Neuronal stem cell (in vitro differentiated cells): ENCODE measurements around the gene WDPCP.

Source experiments
- DNase-seq: peaks from one replicate; pipeline ENCODE4 v3.0.0-alpha.2; 2013; ENCODE audit warnings: low spot score
- H2AFZ ChIP-seq: one replicate; pipeline ENCODE4 v1.6.1; 2013; ENCODE audit warnings: mild to moderate bottlenecking, low read length, inconsistent platforms
- H2AK5ac ChIP-seq: 2 replicates; pipeline ENCODE4 v1.6.1; 2013; ENCODE audit warnings: low read depth, mild to moderate bottlenecking, inconsistent platforms, low read length, moderate library complexity, mixed read lengths
- H2BK120ac ChIP-seq: 2 replicates; pipeline ENCODE4 v1.6.1; 2013; ENCODE audit warnings: low read depth, mild to moderate bottlenecking, inconsistent platforms, low read length, moderate library complexity, mixed read lengths
- H2BK12ac ChIP-seq: one replicate; pipeline ENCODE4 v1.6.1; 2013; ENCODE audit warnings: low read length, inconsistent platforms
- H2BK15ac ChIP-seq: 2 replicates; pipeline ENCODE4 v1.6.1; 2013; ENCODE audit warnings: mild to moderate bottlenecking, low read length, inconsistent platforms, mixed read lengths
- H2BK5ac ChIP-seq: one replicate; pipeline ENCODE4 v1.6.1; 2013; ENCODE audit warnings: inconsistent platforms, mild to moderate bottlenecking, low read length, moderate library complexity
- H3K14ac ChIP-seq: one replicate; pipeline ENCODE4 v1.6.1; 2013; ENCODE audit warnings: low read length, inconsistent platforms
- H3K18ac ChIP-seq: 2 replicates; pipeline ENCODE4 v1.6.1; 2013; ENCODE audit warnings: low read length, inconsistent platforms
- H3K23ac ChIP-seq: 2 replicates; pipeline ENCODE4 v1.6.1; 2013; ENCODE audit warnings: low read depth, mild to moderate bottlenecking, mixed read lengths, low read length, inconsistent platforms; ENCODE audit not compliant: poor library complexity
- H3K27ac ChIP-seq: replicated peaks from 3 replicates; pipeline ENCODE4 v1.5.1; 2013; ENCODE audit warnings: low read length, inconsistent platforms
- H3K27me3 ChIP-seq, 3 experiments: 2 replicates each; pipeline ENCODE4 v1.6.1; 2013; ENCODE audit warnings: low read length in 3 of 3, mild to moderate bottlenecking in 2 of 3, inconsistent platforms in 1 of 3, low read depth in 1 of 3, mixed read lengths in 1 of 3, moderate library complexity in 1 of 3; ENCODE audit not compliant: control insufficient read depth in 3 of 3, insufficient read depth in 3 of 3
- H3K36me3 ChIP-seq, 2 donors: replicated peaks in 1 of 2; 2 replicates each; pipeline ENCODE4 v1.6.1; 2013; ENCODE audit warnings: low read length in 2 of 2; ENCODE audit not compliant: control insufficient read depth in 2 of 2, insufficient read depth in 2 of 2
- H3K4ac ChIP-seq: 2 replicates; pipeline ENCODE4 v1.6.1; 2013; ENCODE audit warnings: inconsistent platforms, mild to moderate bottlenecking, low read length, moderate library complexity
- H3K4me1 ChIP-seq, 2 donors: 1 replicate in 1 of 2; 2 replicates in 1 of 2; pipeline ENCODE4 v1.6.1; 2013; ENCODE audit warnings: low read length in 2 of 2, low read depth in 1 of 2; ENCODE audit not compliant: control insufficient read depth in 2 of 2, insufficient read depth in 1 of 2
- H3K4me2 ChIP-seq: one replicate; pipeline ENCODE4 v1.6.1; 2013; ENCODE audit warnings: mild to moderate bottlenecking, low read length, inconsistent platforms; ENCODE audit not compliant: insufficient read depth, poor library complexity, severe bottlenecking
- H3K4me3 ChIP-seq, 2 donors: 2 replicates each; pipeline ENCODE4 v1.5.1; 2013; ENCODE audit warnings: low read length in 2 of 2, mild to moderate bottlenecking in 2 of 2, inconsistent platforms in 1 of 2, moderate library complexity in 1 of 2
- H3K79me1 ChIP-seq: one replicate; pipeline ENCODE4 v1.6.1; 2013; ENCODE audit warnings: low read depth, mild to moderate bottlenecking, inconsistent platforms, low read length, moderate library complexity
- H3K9ac ChIP-seq: one replicate; pipeline ENCODE4 v1.6.1; 2013; ENCODE audit warnings: mild to moderate bottlenecking, low read depth, low read length, inconsistent platforms; ENCODE audit not compliant: poor library complexity
- H3K9me3 ChIP-seq, 2 donors: replicated peaks in 1 of 2; 2 replicates each; pipeline versions ENCODE3 to v1.6.1; 2013; ENCODE audit warnings: low read length in 2 of 2, mild to moderate bottlenecking in 2 of 2, inconsistent platforms in 1 of 2, low read depth in 1 of 2, mixed read lengths in 1 of 2, moderate library complexity in 1 of 2; ENCODE audit not compliant: control insufficient read depth in 2 of 2, insufficient read depth in 1 of 2
- H4K8ac ChIP-seq: one replicate; pipeline ENCODE4 v1.6.1; 2013; ENCODE audit warnings: low read depth, mild to moderate bottlenecking, inconsistent platforms, low read length, moderate library complexity
- H4K91ac ChIP-seq: one replicate; pipeline ENCODE4 v1.6.1; 2013; ENCODE audit warnings: low read length, low read depth, mild to moderate bottlenecking, inconsistent platforms; ENCODE audit not compliant: poor library complexity
- whole genome bisulfite sequencing, 2 donors: extraction: QIAGEN DNeasy Blood & Tissue Kit; methylation state at CpG; one replicate each; pipeline ENCODE4 v1.1.7; 2013; ENCODE audit warnings: missing lambda C conversion rate in 2 of 2, mixed read lengths in 1 of 2; ENCODE audit not compliant: insufficient read length in 2 of 2, insufficient replicate concordance in 1 of 2; ENCODE audit errors: extremely low coverage in 2 of 2; 5-methylcytosine and 5-hydroxymethylcytosine counted together

The WDPCP gene

GRCh38 chr2:63434024-63435001 lies 154.0 kb downstream of the WDPCP start:
- Histone ChIP-seq H3K4me2 (no peak overlapping the region), H3K79me1 (no peaks in the 10 kb centered on the region), H2AK5ac (no peak overlapping the region), H3K36me3 (no peaks in the 10 kb centered on the region), H2BK15ac (no peak overlapping the region), H2BK12ac (no peak overlapping the region), H3K27ac (no peak overlapping the region), H3K14ac (no peak overlapping the region), H3K9ac (no peak overlapping the region), H3K4me3 (no peak overlapping the region), H3K4me1 (no peaks in the 10 kb centered on the region), H2AFZ (no peak overlapping the region), H2BK5ac (no peak overlapping the region), H3K18ac (no peak overlapping the region), H2BK120ac (no peak overlapping the region), H3K9me3 (no peaks in the 10 kb centered on the region), H3K27me3 (no peaks in the 10 kb centered on the region), H3K4ac (no peak overlapping the region), H3K23ac (no peak overlapping the region), H4K8ac (no peak overlapping the region), H4K91ac (no peak overlapping the region)
- no CpG with 5 or more reads among the region's 12 CpGs for WGBS, 2 donors
- DNase-seq, result no peak

GRCh38 chr2:63432373-63432772 lies 155.9 kb downstream of the WDPCP start:
- Histone ChIP-seq H2BK120ac (no peak overlapping the region), H3K4ac (no peak overlapping the region), H3K4me2 (no peak overlapping the region), H3K27ac (no peak overlapping the region), H3K4me3 (no peak overlapping the region), H3K27me3 (no peaks in the 10 kb centered on the region), H3K36me3 (no peaks in the 10 kb centered on the region), H2AK5ac (no peak overlapping the region), H3K9ac (no peak overlapping the region), H2BK12ac (no peak overlapping the region), H3K18ac (no peak overlapping the region), H4K8ac (no peak overlapping the region), H3K23ac (no peak overlapping the region), H3K79me1 (no peaks in the 10 kb centered on the region), H2BK15ac (no peak overlapping the region), H2BK5ac (no peak overlapping the region), H3K14ac (no peak overlapping the region), H2AFZ (no peak overlapping the region), H3K9me3 (no peaks in the 10 kb centered on the region), H4K91ac (no peak overlapping the region), H3K4me1 (no peaks in the 10 kb centered on the region)
- DNase-seq, result no peak

GRCh38 chr2:63425606-63426005 lies 162.7 kb downstream of the WDPCP start:
- no peaks in the 10 kb centered on the region for H3K4me1 ChIP-seq
- no peak overlapping the region for H4K8ac ChIP-seq

GRCh38 chr2:63425079-63425416 lies 163.2 kb downstream of the WDPCP start:
- Histone ChIP-seq H2BK12ac (no peak overlapping the region), H2AFZ (no peak overlapping the region), H4K91ac (no peak overlapping the region), H3K79me1 (no peaks in the 10 kb centered on the region), H3K14ac (no peak overlapping the region), H2BK15ac (no peak overlapping the region), H3K23ac (no peak overlapping the region), H3K9ac (no peak overlapping the region), H3K4me2 (no peak overlapping the region), H2BK120ac (no peak overlapping the region), H3K27ac (no peak overlapping the region), H2BK5ac (no peak overlapping the region), H3K9me3 (peaks cover 2 to 11% of the 10 kb centered on the region in 2 donors), H3K18ac (no peak overlapping the region), H4K8ac (no peak overlapping the region), H3K27me3 (no peaks in the 10 kb centered on the region), H2AK5ac (no peak overlapping the region), H3K4ac (no peak overlapping the region), H3K4me1 (no peaks in the 10 kb centered on the region), H3K4me3 (no peak overlapping the region), H3K36me3 (no peaks in the 10 kb centered on the region)
- whole genome bisulfite sequencing, 2 donors, result no CpG with 5 or more reads among the region's 4 CpGs
- DNase-seq, result no peak

More at GRCh38 chr2:63425606-63426005, 162.7 kb downstream of the WDPCP start:
- Histone ChIP-seq H3K18ac (no peak overlapping the region), H2BK15ac (no peak overlapping the region), H4K91ac (no peak overlapping the region), H2BK5ac (no peak overlapping the region), H3K36me3 (no peaks in the 10 kb centered on the region), H2AK5ac (no peak overlapping the region), H2BK120ac (no peak overlapping the region), H3K4ac (no peak overlapping the region), H3K23ac (no peak overlapping the region), H3K9me3 (peaks cover 2 to 11% of the 10 kb centered on the region in 2 donors), H3K4me2 (no peak overlapping the region), H3K9ac (no peak overlapping the region), H3K4me3 (no peak overlapping the region), H2BK12ac (no peak overlapping the region), H3K27me3 (no peaks in the 10 kb centered on the region), H3K14ac (no peak overlapping the region), H3K27ac (no peak overlapping the region), H2AFZ (no peak overlapping the region), H3K79me1 (no peaks in the 10 kb centered on the region)
- DNase-seq, result no peak
